Measurements from ENCODE around the gene MAP3K6. TPM values are rescaled to one million over a fixed set of nuclear protein-coding genes. Genes with fewer than 3 reads are reported as not detected.

MAP3K6 gene
- total RNA-seq, 4 donors from 2014 or later: 26.4 to 129 (median 35.1) TPM

DNA sequence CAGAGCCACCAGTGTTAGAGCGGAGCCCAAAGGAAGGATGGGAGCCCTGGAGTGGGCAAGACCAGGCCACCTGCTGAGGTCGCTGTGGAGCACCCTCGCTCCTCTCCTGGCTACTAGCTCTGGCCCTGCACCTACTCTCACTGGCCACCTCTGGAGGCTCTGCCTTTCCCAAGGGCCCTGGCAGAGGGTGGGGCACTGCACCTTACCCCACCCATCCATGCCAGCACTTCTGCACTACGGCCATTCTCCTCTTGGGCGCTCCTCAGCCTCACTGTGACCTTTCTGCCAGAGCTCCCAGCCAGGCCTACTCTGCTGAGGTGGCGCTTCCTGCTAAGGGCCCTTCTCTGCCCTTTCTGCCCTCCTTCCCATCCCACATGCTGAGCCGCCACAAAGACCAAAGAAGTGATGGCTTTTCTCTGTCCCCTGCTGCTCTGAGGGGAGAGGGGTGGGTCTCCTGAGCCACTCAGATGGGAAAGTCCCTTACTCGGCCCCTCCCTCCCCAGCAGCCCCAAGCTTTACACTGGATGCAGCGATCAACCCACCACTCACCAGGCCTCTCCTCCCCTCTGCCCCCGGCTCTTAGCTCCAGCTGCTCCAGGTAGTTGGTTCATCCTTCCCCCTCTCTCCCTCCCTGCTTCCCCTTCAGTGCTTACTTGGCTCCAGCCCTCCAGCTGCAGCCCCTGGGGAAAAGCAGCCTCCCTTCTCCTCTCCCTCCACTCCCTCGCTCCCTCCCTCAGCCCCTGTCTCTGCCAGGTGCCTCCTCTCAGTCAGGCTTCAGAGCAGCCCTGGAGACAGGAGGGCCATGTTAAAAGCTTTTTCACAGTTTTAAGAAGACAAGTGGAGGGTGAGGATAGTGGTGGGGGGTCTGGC lies 59.6 kb downstream of the MAP3K6 start:
- TF ChIP-seq, protein P1, sequence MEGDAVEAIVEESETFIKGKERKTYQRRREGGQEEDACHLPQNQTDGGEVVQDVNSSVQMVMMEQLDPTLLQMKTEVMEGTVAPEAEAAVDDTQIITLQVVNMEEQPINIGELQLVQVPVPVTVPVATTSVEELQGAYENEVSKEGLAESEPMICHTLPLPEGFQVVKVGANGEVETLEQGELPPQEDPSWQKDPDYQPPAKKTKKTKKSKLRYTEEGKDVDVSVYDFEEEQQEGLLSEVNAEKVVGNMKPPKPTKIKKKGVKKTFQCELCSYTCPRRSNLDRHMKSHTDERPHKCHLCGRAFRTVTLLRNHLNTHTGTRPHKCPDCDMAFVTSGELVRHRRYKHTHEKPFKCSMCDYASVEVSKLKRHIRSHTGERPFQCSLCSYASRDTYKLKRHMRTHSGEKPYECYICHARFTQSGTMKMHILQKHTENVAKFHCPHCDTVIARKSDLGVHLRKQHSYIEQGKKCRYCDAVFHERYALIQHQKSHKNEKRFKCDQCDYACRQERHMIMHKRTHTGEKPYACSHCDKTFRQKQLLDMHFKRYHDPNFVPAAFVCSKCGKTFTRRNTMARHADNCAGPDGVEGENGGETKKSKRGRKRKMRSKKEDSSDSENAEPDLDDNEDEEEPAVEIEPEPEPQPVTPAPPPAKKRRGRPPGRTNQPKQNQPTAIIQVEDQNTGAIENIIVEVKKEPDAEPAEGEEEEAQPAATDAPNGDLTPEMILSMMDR (IDR thresholded peaks at IDR 0.05; ENCODE audit: low read depth): no peak

DNA sequence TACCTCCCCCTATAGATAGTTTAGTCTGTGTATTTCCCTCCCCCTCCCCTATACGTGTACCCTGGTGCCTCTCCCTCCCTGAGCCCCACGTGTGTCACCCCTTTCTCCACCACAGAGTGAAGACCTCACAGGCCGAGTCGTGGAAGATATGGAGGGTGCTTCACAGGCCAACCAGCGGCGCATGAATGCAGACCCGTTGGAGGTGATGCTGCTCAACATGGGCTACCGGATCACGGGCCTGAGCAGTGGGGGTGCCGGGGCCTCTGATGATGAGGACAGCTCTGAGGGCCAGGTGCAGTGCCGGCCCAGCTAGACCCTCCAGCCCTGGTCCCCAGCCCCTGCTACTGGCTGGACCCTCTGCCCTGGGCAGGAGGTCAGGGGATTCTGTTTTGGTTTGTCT lies 60.7 kb downstream of the MAP3K6 start:
- TF ChIP-seq, protein P1 (IDR thresholded peaks at IDR 0.05; ENCODE audit: low read depth): no peak

Small RNA genes within 50 kb of the gene (small RNA-seq; reads per million reads assigned to genes)
- gene RNU6-48P: not detected

Other genes starting within 250 kb of the MAP3K6 start
- gene SLC9A1, start 211.8 kb downstream of the MAP3K6 start, total RNA-seq: 10 to 100 TPM in 3 of 4 donors, 1 to 10 TPM in 1; 7.3 to 16.0 (median 10.9) TPM
- 10 to 100 TPM; 21.4 to 40.9 (median 27.9) TPM for gene WDTC1, start 132.3 kb downstream of the MAP3K6 start, total RNA-seq
- 10 to 100 TPM; 15.9 to 23.7 (median 18.9) TPM for gene TMEM222, start 44.8 kb downstream of the MAP3K6 start, total RNA-seq
- 1 to 10 TPM in 2 of 4 donors, under 1 TPM in 1, not detected in 1; 0.94 to 1.9 (median 1.1) TPM for gene SYTL1, start 24.9 kb downstream of the MAP3K6 start, total RNA-seq
- 100 to 1,000 TPM in 1 of 4 donors, 10 to 100 TPM in 1, 1 to 10 TPM in 2; 2.0 to 247 (median 19.1) TPM for gene FCN3, start 7.9 kb upstream of the MAP3K6 start, total RNA-seq
- gene CD164L2, start 16.4 kb upstream of the MAP3K6 start, total RNA-seq: not detected
- gene GPR3, start 25.7 kb upstream of the MAP3K6 start, total RNA-seq: under 1 TPM in 2 of 4 donors, not detected in 2; 0.51 to 0.66 TPM
- 10 to 100 TPM; 72.8 to 94.9 (median 80.9) TPM for gene WASF2, start 123.2 kb upstream of the MAP3K6 start, total RNA-seq
- 10 to 100 TPM in 2 of 4 donors, 1 to 10 TPM in 2; 2.9 to 13.6 (median 7.1) TPM for gene AHDC1, start 237.2 kb upstream of the MAP3K6 start, total RNA-seq